HG02943 (cell line): Measurements from ENCODE around the gene FERMT3.

Experiments used
- ATAC-seq: cut with Tn5 transposase; IDR thresholded peaks from one replicate; pipeline ENCODE4 v1.9.1; 2021; ENCODE audit warnings: mild to moderate bottlenecking, low read depth, moderate library complexity; ENCODE audit not compliant: unreplicated experiment

FERMT3 gene

DNA sequence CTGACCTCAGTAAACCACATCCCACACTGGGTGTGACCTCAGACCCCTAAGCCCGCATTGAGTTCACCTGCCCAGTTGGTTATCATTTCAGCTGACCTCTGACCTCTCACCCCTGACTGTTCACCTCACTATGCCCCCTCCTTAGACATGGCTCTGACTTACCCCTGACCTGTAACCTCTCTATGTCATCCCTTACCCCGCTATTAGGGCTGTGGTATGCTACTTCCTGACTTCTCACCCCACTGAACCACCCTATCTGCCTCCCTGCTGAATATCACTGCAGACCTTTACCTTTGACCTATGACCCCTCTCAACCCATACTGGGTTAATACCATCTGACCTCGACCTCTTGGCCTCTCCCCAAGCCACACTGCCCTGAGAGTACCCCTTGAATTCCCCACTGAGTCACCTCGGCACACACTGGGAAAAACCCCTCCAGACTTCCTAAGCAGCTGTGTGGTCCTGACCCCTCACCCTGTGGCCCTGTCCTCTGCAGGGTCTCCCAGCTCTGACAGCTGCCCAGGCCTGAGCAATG, 53.1 kb downstream of the FERMT3 start:
- ATAC-seq = no peak

GRCh38 chr11:64260147-64260708, 53.7 kb downstream of the FERMT3 start:
- ATAC-seq = no peak

DNA sequence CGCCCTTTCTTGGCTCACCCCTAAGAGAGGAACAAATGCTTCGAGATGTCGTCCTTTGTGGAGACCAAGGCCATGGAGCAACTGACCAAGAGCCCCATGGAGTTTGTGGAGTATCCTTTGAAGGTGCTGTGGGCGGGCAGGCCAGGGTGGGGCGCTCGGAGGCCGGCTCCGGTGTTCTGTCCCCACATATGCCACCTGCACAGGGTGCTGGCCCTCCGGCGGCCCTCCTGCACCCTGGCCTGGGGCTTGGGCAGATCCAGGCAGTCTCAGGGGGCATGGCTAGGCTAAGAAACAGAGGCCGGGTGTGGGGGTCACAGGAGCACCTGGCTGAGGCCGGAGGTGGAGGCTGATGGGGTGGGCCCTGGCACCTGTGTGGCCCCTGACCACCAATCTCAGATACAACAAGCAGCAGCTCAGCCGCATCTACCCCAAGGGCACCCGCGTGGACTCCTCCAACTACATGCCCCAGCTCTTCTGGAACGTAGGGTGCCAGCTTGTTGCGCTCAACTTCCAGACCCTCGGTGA, 55.1 kb downstream of the FERMT3 start:
- ATAC-seq = no peak

DNA sequence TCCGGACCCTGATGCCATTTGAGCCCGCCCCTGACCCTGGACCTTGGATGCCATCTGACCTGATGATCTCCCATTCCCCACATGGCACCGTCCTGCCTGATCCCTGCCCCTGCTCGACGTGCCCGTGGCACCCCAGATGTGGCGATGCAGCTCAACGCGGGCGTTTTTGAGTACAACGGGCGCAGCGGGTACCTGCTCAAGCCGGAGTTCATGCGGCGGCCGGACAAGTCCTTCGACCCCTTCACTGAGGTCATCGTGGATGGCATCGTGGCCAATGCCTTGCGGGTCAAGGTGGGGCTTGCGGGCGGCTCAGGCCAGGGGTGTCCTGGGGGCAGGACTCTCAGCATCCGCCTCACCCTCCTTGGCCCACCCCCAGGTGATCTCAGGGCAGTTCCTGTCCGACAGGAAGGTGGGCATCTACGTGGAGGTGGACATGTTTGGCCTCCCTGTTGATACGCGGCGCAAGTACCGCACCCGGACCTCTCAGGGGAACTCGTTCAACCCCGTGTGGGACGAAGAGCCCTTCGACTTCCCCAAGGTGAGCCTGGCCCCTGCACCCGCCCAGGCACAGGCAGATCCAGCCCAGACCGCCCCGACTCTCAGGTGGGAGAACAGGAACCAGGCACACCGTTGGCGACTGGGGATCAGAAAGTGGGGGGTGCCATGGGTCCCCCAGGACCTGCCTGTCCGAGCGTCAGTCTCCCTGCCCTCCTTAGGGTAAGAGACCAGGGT, 55.9 kb downstream of the FERMT3 start:
- ATAC-seq = no peak

- no peak for ATAC-seq
Observed at GRCh38 chr11:64263021-64263946, 56.8 kb downstream of the FERMT3 start.

GRCh38 chr11:64263947-64264317, 57.4 kb downstream of the FERMT3 start:
- ATAC-seq = no peak

DNA sequence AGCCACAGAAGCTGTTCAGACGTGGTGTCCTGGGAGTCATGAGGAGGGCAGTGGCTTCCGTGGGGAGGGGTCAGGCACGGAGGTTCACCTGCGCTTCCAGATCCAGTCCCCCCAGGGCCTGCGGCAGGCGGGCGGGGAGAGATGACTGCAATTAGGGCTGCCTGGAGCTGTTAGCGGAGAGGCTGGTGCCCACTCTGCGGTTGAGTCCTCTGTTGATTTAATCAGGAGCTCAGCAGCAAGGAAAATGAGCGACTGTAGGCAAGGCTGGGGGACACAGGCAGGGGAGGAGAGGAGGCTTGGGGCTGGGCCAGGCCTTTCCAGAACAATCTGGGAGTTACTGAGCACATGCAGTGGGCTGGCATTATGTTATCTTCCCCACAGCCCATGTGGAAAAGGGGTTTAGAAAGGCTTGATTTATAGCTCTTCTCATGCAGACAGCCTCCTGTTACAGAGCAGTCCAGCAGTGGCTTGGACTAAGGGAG, 57.9 kb downstream of the FERMT3 start:
- no peak for ATAC-seq

GRCh38 chr11:64265176-64266160, 58.9 kb downstream of the FERMT3 start:
- ATAC-seq = no peak

DNA sequence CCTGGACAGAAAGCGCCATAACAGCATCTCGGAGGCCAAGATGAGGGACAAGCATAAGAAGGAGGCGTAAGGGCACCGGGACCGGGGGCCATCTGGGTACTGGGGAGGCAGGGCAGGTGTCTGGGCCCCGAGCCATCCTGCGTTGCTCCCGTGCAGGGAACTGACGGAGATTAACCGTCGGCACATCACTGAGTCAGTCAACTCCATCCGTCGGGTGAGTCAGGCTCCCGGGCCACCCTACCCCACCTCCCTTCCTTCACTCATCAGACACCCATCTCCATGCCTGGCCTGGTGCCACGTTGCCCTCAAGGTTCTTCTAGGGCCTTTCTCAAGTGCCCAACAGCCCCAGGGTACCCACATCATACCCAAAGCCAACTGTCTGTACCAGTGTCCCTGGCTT, 59.8 kb downstream of the FERMT3 start:
- ATAC-seq = no peak

- no peak for ATAC-seq
Observed at GRCh38 chr11:64267207-64267945, 60.9 kb downstream of the FERMT3 start.

- ATAC-seq = no peak
Observed at GRCh38 chr11:64268025-64268892, 61.7 kb downstream of the FERMT3 start.

DNA sequence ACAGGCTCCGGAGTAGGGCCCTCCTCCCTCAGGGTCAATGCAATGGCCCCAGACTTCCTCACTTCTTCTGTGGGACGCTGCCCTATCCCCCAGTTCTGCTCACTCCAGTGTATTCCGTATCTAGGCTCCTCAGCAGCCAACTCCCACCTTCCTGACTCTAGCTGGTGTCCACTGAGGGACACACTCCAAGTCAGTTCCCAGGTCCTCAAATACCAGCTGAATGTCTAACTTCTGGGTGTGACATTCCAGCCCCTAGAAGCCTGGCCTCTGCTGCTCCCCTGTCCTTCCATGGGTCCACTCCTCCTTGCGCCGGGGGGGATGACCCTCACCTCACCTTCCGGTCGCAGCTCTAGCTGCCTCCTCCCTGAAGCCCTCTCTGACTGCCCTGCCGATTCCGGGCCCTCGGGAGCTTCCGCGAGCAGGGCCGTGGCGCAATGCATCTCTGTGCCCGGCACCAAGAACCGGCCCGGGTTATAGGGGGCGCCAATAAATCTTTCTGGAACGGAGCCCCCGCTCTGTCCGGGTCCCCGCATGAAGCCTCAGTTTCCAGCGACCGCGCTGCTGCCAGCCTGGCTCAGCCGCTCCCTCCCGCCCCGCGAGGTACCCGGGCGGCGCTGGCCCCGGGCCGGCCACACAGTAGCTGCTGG, 62.5 kb downstream of the FERMT3 start:
- ATAC-seq = peak; percentile 5

DNA sequence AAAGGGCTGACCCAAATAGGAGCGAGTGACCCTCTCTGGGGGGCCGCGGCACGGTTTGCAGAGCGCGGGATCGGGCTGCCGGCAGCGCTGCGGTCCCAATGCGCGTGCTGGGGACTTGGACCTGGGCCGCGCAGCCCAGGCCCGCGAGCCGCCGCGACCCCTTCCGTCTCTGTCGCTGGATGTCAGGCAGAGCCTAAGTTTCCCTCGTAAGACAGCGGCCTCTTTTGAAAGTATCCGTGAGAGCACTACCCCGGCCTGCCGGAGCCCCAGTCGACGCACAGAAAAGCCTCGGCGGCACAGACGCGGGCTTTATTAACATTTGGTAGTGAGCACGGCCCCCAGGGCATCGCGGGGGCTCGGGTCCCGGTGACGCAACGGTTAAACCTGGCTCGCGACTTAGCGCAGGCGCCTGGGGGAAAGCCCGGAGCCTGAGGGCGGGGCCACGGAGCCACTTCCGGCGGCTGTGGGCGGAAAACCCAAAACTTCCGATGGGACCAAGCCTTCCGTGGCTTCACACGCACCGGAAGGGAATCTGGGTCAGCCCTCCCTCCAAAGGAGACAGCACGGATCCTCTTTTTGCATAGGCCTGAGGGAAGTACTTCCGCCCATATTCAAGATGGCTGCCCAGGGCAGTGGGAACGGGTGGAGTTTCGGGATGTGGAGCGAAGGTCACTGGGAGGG, 63.2 kb downstream of the FERMT3 start:
- peak; percentile 62 for ATAC-seq
